ENCODE data around the gene LRP1-AS. TPM values are rescaled to one million over a fixed set of nuclear protein-coding genes. Genes with fewer than 3 reads are reported as not detected.

The LRP1-AS gene
- polyA plus RNA-seq, 2 donors = not detected

GRCh38 chr12:57107456-57108155, 39.8 kb downstream of the LRP1-AS start:
- peaks cover 4 to 7% of the 10 kb centered on the region in 2 donors for H3K4me1 ChIP-seq (ENCODE audit: control insufficient read depth in 2 of 2, insufficient read depth in 2 of 2, low read length in 1 of 2)
- H3K27me3 ChIP-seq (ENCODE audit: control insufficient read depth in 1 of 2, insufficient read depth in 2 of 2, low read length in 2 of 2) = no peaks in the 10 kb centered on the region
- H3K27ac ChIP-seq (ENCODE audit: low read depth in 2 of 2, low read length in 1 of 2) = no peak overlapping the region
- WGBS, 2 donors = 59 to 82% methylated on average over 6 to 7 of the region's 7 CpGs
- no peaks in the 10 kb centered on the region for H3K9me3 ChIP-seq (ENCODE audit: control insufficient read depth in 2 of 2, insufficient read depth in 1 of 2, low read depth in 1 of 2, low read length in 1 of 2)
- H3K36me3 ChIP-seq (ENCODE audit: control insufficient read depth in 2 of 2, insufficient read depth in 2 of 2, low read length in 1 of 2) = peaks cover 26% of the 10 kb centered on the region in 2 donors
- H3K4me3 ChIP-seq (ENCODE audit: low read depth in 1 of 2, low read length in 2 of 2) = no peak overlapping the region

GRCh38 chr12:57106021-57106708, 41.3 kb downstream of the LRP1-AS start:
- H3K4me1 ChIP-seq (ENCODE audit: control insufficient read depth in 2 of 2, insufficient read depth in 2 of 2, low read length in 1 of 2) = peaks cover 4 to 7% of the 10 kb centered on the region in 2 donors
- 71% methylated on average over 9 of the region's 9 CpGs for WGBS, 2 donors
- no peaks in the 10 kb centered on the region for H3K9me3 ChIP-seq (ENCODE audit: control insufficient read depth in 2 of 2, insufficient read depth in 1 of 2, low read depth in 1 of 2, low read length in 1 of 2)
- H3K27me3 ChIP-seq (ENCODE audit: control insufficient read depth in 1 of 2, insufficient read depth in 2 of 2, low read length in 2 of 2) = no peaks in the 10 kb centered on the region
- H3K4me3 ChIP-seq (ENCODE audit: low read depth in 1 of 2, low read length in 2 of 2) = no peak overlapping the region
- H3K36me3 ChIP-seq (ENCODE audit: control insufficient read depth in 2 of 2, insufficient read depth in 2 of 2, low read length in 1 of 2) = peaks cover 26 to 32% of the 10 kb centered on the region in 2 donors
- no peak overlapping the region for H3K27ac ChIP-seq (ENCODE audit: low read depth in 2 of 2, low read length in 1 of 2)

DNA sequence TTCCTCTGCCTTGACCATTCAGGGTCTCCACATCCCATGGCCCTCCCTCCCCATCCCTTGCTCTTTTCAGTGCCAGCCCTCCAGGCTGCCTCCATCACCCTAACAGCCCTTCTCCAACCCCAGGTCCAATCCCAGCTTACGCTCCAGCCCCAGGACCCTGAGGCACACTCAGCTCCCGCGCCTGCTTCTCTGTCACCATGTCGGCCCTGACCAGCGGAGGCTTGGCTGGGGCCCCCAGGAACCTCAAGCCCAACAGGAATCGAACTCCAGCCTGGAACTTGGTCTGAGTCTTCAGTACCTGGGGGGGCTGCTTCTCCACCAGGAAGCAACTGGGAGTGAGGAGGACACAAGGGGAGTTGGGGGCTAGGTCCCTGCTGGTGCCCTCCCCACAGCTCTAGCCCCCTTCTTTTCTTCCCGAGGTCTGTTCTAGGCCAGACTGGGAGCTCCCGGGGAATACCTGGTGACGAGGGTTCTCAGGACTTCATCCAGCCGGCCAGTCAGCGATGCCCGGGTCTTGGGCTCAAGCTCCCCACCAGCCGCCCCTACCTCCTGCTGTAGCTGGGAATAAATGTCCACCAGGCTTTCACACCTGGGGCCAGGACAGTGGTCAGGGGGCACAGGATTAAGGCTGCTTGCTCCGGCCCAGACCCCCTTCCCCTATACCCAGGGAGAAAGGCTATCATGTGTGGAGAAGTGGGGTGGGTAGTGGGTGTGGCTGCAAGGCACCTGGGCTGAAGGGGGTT, 42.2 kb downstream of the LRP1-AS start:
- H3K4me3 ChIP-seq (ENCODE audit: low read depth in 1 of 2, low read length in 2 of 2) = no peak overlapping the region
- H3K4me1 ChIP-seq (ENCODE audit: control insufficient read depth in 2 of 2, insufficient read depth in 2 of 2, low read length in 1 of 2) = peaks cover 4 to 7% of the 10 kb centered on the region in 2 donors
- H3K27me3 ChIP-seq (ENCODE audit: control insufficient read depth in 1 of 2, insufficient read depth in 2 of 2, low read length in 2 of 2) = no peaks in the 10 kb centered on the region
- 91 to 92% methylated on average over 14 of the region's 14 CpGs for WGBS, 2 donors
- H3K9me3 ChIP-seq (ENCODE audit: control insufficient read depth in 2 of 2, insufficient read depth in 1 of 2, low read depth in 1 of 2, low read length in 1 of 2) = no peaks in the 10 kb centered on the region
- H3K27ac ChIP-seq (ENCODE audit: low read depth in 2 of 2, low read length in 1 of 2) = no peak overlapping the region
- peaks cover 26 to 32% of the 10 kb centered on the region in 2 donors for H3K36me3 ChIP-seq (ENCODE audit: control insufficient read depth in 2 of 2, insufficient read depth in 2 of 2, low read length in 1 of 2)

DNA sequence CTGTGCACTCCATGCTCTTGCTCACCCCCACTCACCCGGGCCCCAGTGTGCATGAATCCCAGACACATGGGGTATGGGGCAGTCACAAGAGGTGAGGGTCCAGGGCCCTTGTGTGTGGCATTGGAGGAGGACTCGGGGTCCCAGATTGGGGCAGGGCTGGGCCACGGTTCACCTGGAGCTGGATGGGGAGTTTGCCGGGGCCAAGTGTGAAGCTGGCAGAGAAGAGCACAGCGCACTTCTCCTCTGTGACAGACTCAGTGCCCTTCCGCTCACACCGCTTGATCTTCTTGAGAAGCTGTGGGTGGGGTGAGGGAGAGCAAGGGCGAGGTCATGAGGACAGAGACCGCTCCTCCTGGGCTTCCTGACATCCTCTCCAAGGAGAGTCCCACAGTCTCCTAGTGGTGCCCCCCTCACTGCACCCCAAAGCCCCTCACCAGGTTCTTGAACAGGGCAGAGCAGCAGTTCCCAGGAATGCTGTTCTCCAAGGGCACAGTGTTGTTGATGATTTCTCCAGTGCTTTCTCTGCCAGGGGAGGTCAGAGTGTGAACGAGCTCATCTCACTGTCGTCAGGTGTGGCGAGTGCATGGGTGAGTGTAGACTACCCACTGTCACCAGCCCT, 43.0 kb downstream of the LRP1-AS start:
- H3K36me3 ChIP-seq (ENCODE audit: control insufficient read depth in 2 of 2, insufficient read depth in 2 of 2, low read length in 1 of 2) = peaks cover 32 to 37% of the 10 kb centered on the region in 2 donors
- no peak overlapping the region for H3K4me3 ChIP-seq (ENCODE audit: low read depth in 1 of 2, low read length in 2 of 2)
- H3K9me3 ChIP-seq (ENCODE audit: control insufficient read depth in 2 of 2, insufficient read depth in 1 of 2, low read depth in 1 of 2, low read length in 1 of 2) = no peaks in the 10 kb centered on the region
- H3K4me1 ChIP-seq (ENCODE audit: control insufficient read depth in 2 of 2, insufficient read depth in 2 of 2, low read length in 1 of 2) = peaks cover 7 to 9% of the 10 kb centered on the region in 2 donors
- H3K27ac ChIP-seq (ENCODE audit: low read depth in 2 of 2, low read length in 1 of 2) = peak overlapping the region in 1 of 2 donors; percentile 9
- no peaks in the 10 kb centered on the region for H3K27me3 ChIP-seq (ENCODE audit: control insufficient read depth in 1 of 2, insufficient read depth in 2 of 2, low read length in 2 of 2)
- WGBS, 2 donors = 93 to 97% methylated on average over 12 of the region's 12 CpGs

DNA sequence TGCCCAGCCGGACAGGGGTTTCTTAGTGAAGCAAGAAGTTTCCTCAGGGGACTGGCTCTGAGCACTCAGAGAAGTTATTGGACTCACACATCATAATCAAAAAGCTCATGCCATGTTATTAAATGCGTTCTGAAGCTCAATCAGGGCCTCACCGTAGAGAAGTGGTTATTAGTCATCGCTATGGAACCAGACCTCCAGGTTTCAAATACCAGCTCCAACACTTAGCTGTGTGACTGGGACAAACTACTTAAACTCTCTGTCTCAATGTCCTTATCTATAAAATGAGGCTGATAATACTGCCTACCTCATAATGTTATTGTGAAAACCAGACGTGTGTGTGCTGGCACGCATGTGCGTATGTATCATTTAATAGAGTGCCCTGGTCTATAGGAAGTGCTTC, 43.6 kb downstream of the LRP1-AS start:
- WGBS, 2 donors = 86 to 88% methylated on average over 7 of the region's 7 CpGs
- H3K27ac ChIP-seq (ENCODE audit: low read depth in 2 of 2, low read length in 1 of 2) = no peak overlapping the region
- no peaks in the 10 kb centered on the region for H3K9me3 ChIP-seq (ENCODE audit: control insufficient read depth in 2 of 2, insufficient read depth in 1 of 2, low read depth in 1 of 2, low read length in 1 of 2)
- H3K36me3 ChIP-seq (ENCODE audit: control insufficient read depth in 2 of 2, insufficient read depth in 2 of 2, low read length in 1 of 2) = peaks cover 32 to 43% of the 10 kb centered on the region in 2 donors
- H3K27me3 ChIP-seq (ENCODE audit: control insufficient read depth in 1 of 2, insufficient read depth in 2 of 2, low read length in 2 of 2) = no peaks in the 10 kb centered on the region
- H3K4me3 ChIP-seq (ENCODE audit: low read depth in 1 of 2, low read length in 2 of 2) = no peak overlapping the region
- peaks cover 7 to 12% of the 10 kb centered on the region in 2 donors for H3K4me1 ChIP-seq (ENCODE audit: control insufficient read depth in 2 of 2, insufficient read depth in 2 of 2, low read length in 1 of 2)

DNA sequence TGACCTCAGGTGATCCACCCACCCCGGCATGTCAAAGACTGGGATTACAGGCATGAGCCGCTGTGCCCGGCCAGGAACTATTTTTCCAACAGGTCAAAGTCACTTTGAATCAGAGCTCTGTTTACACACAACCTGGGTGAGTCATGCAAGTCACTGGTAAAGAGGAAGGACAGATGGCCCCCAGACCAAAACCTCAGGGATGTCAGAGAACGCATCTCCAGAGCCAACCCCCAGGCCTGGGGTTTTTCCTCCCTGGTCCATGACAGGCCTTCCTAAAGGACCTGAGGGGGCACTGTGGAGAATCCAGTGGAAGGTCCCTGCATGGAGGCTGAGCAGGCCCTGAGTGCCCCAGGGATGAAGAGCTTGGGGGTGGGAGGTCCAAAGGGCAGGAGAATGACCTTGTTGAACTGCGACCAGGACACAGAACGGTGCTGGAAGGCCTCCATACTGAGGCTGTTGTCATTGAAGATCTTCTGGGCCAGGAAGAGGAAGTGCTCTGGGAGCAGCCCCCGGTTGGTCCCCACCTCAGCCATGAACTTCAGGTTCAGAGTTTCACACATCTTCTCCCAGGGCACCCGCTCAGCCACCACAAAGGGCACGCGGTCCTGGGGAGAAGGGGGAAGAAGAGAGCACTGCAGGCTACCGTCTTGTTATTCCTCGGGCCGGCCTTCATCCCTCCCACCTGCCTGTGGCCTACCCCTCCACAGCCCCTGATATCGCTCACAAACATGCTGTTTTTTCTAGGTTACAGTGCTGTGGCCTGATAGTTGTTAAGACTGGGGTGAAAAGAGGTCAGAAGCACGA, 45.3 kb downstream of the LRP1-AS start:
- Histone ChIP-seq H3K4me3 (ENCODE audit: low read depth in 1 of 2, low read length in 2 of 2) (no peak overlapping the region), H3K9me3 (ENCODE audit: control insufficient read depth in 2 of 2, insufficient read depth in 1 of 2, low read depth in 1 of 2, low read length in 1 of 2) (no peaks in the 10 kb centered on the region), H3K27ac (ENCODE audit: low read depth in 2 of 2, low read length in 1 of 2) (peak overlapping the region in 1 of 2 donors; percentile 68), H3K36me3 (ENCODE audit: control insufficient read depth in 2 of 2, insufficient read depth in 2 of 2, low read length in 1 of 2) (peaks cover 28 to 51% of the 10 kb centered on the region in 2 donors), H3K27me3 (ENCODE audit: control insufficient read depth in 1 of 2, insufficient read depth in 2 of 2, low read length in 2 of 2) (no peaks in the 10 kb centered on the region), H3K4me1 (ENCODE audit: control insufficient read depth in 2 of 2, insufficient read depth in 2 of 2, low read length in 1 of 2) (peaks cover 0 to 15% of the 10 kb centered on the region in 2 donors)
- 62 to 78% methylated on average over 12 to 15 of the region's 15 CpGs for WGBS, 2 donors

- peaks cover under 1 to 27% of the 10 kb centered on the region in 2 donors for H3K4me1 ChIP-seq (ENCODE audit: control insufficient read depth in 2 of 2, insufficient read depth in 2 of 2, low read length in 1 of 2)
- WGBS, 2 donors = 76 to 79% methylated on average over 12 of the region's 12 CpGs
- no peak overlapping the region for H3K4me3 ChIP-seq (ENCODE audit: low read depth in 1 of 2, low read length in 2 of 2)
- H3K27ac ChIP-seq (ENCODE audit: low read depth in 2 of 2, low read length in 1 of 2) = peak overlapping the region; percentile 29 to 87
- no peaks in the 10 kb centered on the region for H3K9me3 ChIP-seq (ENCODE audit: control insufficient read depth in 2 of 2, insufficient read depth in 1 of 2, low read depth in 1 of 2, low read length in 1 of 2)
- H3K27me3 ChIP-seq (ENCODE audit: control insufficient read depth in 1 of 2, insufficient read depth in 2 of 2, low read length in 2 of 2) = no peaks in the 10 kb centered on the region
- peaks cover 11 to 36% of the 10 kb centered on the region in 2 donors for H3K36me3 ChIP-seq (ENCODE audit: control insufficient read depth in 2 of 2, insufficient read depth in 2 of 2, low read length in 1 of 2)
Measured at GRCh38 chr12:57099766-57100165, 47.7 kb downstream of the LRP1-AS start.

- H3K4me1 ChIP-seq (ENCODE audit: control insufficient read depth in 2 of 2, insufficient read depth in 2 of 2, low read length in 1 of 2) = peaks cover 5 to 33% of the 10 kb centered on the region in 2 donors
- no peaks in the 10 kb centered on the region for H3K27me3 ChIP-seq (ENCODE audit: control insufficient read depth in 1 of 2, insufficient read depth in 2 of 2, low read length in 2 of 2)
- no peak overlapping the region for H3K4me3 ChIP-seq (ENCODE audit: low read depth in 1 of 2, low read length in 2 of 2)
- H3K27ac ChIP-seq (ENCODE audit: low read depth in 2 of 2, low read length in 1 of 2) = peak overlapping the region; percentile 38 to 87
- 68 to 72% methylated on average over 11 of the region's 11 CpGs for WGBS, 2 donors
- peaks cover 7 to 33% of the 10 kb centered on the region in 2 donors for H3K36me3 ChIP-seq (ENCODE audit: control insufficient read depth in 2 of 2, insufficient read depth in 2 of 2, low read length in 1 of 2)
- no peaks in the 10 kb centered on the region for H3K9me3 ChIP-seq (ENCODE audit: control insufficient read depth in 2 of 2, insufficient read depth in 1 of 2, low read depth in 1 of 2, low read length in 1 of 2)
Measured at GRCh38 chr12:57099047-57099714, 48.2 kb downstream of the LRP1-AS start.
